Activated gamma-delta T cell (primary cell): Measurements from ENCODE around the gene MND1.

Experiments used
- DNase-seq: peaks from one replicate; lab custom pipeline; 2025; lab: John Stamatoyannopoulos, UW
- total RNA-seq, 2 donors: gene quantifications; one replicate each; lab custom pipeline; 2026; lab: John Stamatoyannopoulos, UW

MND1 gene
- 0 to 0.04 reads per million in 2 donors for total RNA-seq

GRCh38 chr4:153344131-153345011 is at the start of gene MND1:
Gene MND1 (plus strand): TSS chr4:153344688. CDS start chr4:153344738, 50 bp downstream.
- DNase-seq, result peak; percentile 77

GRCh38 chr4:153295131-153295755 is 49.2 kb upstream of the MND1 start:
- no peak for DNase-seq

GRCh38 chr4:153296040-153296823 is 48.3 kb upstream of the MND1 start:
- DNase-seq, result no peak

GRCh38 chr4:153297116-153297515 is 47.4 kb upstream of the MND1 start:
- DNase-seq, result no peak

- no peak for DNase-seq
Observed at GRCh38 chr4:153310793-153311192, 33.7 kb upstream of the MND1 start.

- DNase-seq, result no peak
Observed at GRCh38 chr4:153314915-153315314, 29.6 kb upstream of the MND1 start.

GRCh38 chr4:153318696-153319320 is 25.7 kb upstream of the MND1 start:
- no peak for DNase-seq

- DNase-seq, result no peak
Observed at GRCh38 chr4:153322791-153323190, 21.7 kb upstream of the MND1 start.

GRCh38 chr4:153324046-153324445 is 20.4 kb upstream of the MND1 start:
- no peak for DNase-seq

GRCh38 chr4:153325558-153325957 is 18.9 kb upstream of the MND1 start:
- DNase-seq, result no peak

- no peak for DNase-seq
Observed at GRCh38 chr4:153326513-153326912, 18.0 kb upstream of the MND1 start.

- DNase-seq, result no peak
Observed at GRCh38 chr4:153327247-153327646, 17.2 kb upstream of the MND1 start.

GRCh38 chr4:153332936-153333335 is 11.6 kb upstream of the MND1 start:
- DNase-seq, result no peak

GRCh38 chr4:153333874-153334273 is 10.6 kb upstream of the MND1 start:
- no peak for DNase-seq

GRCh38 chr4:153335665-153336064 is 8.8 kb upstream of the MND1 start:
- no peak for DNase-seq

GRCh38 chr4:153337686-153338085 is 6.8 kb upstream of the MND1 start:
- no peak for DNase-seq

- DNase-seq, result no peak
Observed at GRCh38 chr4:153341575-153342090, 2.9 kb upstream of the MND1 start.

- DNase-seq, result no peak
Observed at GRCh38 chr4:153342751-153343552, 1.5 kb upstream of the MND1 start.

GRCh38 chr4:153345012-153345981 is 809 bp downstream of the MND1 start:
- no peak for DNase-seq

- no peak for DNase-seq
Observed at GRCh38 chr4:153346031-153346430, 1.5 kb downstream of the MND1 start.
